ENCODE measurements around the gene SP140L. TPM values are rescaled to one million over a fixed set of nuclear protein-coding genes. Genes with fewer than 3 reads are reported as not detected.
"Not testable (repeated sequence)": the region's sequence is repeated elsewhere in the genome, so short reads cannot be mapped to it uniquely, and the experiment has no call there.

The SP140L gene
- total RNA-seq, 1 donor from 2014 or later, result 27.2 TPM

DNA sequence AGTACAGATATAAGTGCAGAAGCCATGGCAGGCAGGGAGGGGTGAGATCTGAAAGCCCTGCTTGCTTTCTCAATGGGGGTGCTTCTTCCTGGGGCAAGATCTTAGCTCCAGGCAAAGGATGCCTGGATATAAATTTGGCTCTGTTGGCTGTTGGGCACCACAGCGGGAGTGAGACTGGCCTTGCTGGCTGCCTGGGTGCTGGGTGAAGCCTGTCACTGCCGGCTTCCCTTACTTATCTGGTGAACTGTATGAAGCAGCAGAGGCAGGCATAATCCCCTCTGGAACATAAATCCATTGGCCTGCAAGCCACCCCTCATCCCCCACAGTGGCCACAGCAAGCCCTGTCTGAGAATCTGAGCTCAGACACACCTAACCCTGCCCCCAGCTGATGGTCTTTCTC is 27.4 kb upstream of the SP140L start:
- Histone ChIP-seq H3K27ac (no peak overlapping the region), H3K4me1 (no peaks in the 10 kb centered on the region), H3K4me3 (no peak overlapping the region), H3K9me3 (peaks cover 10% of the 10 kb centered on the region), H3K27me3 (no peaks in the 10 kb centered on the region), H3K36me3 (no peaks in the 10 kb centered on the region)
- no peak for DNase-seq
- ATAC-seq, result no peak
- intact Hi-C loops (cut with DNase I), result no loop called here
- TF ChIP-seq, protein P1, sequence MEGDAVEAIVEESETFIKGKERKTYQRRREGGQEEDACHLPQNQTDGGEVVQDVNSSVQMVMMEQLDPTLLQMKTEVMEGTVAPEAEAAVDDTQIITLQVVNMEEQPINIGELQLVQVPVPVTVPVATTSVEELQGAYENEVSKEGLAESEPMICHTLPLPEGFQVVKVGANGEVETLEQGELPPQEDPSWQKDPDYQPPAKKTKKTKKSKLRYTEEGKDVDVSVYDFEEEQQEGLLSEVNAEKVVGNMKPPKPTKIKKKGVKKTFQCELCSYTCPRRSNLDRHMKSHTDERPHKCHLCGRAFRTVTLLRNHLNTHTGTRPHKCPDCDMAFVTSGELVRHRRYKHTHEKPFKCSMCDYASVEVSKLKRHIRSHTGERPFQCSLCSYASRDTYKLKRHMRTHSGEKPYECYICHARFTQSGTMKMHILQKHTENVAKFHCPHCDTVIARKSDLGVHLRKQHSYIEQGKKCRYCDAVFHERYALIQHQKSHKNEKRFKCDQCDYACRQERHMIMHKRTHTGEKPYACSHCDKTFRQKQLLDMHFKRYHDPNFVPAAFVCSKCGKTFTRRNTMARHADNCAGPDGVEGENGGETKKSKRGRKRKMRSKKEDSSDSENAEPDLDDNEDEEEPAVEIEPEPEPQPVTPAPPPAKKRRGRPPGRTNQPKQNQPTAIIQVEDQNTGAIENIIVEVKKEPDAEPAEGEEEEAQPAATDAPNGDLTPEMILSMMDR (IDR thresholded peaks at IDR 0.05), result no peak

DNA sequence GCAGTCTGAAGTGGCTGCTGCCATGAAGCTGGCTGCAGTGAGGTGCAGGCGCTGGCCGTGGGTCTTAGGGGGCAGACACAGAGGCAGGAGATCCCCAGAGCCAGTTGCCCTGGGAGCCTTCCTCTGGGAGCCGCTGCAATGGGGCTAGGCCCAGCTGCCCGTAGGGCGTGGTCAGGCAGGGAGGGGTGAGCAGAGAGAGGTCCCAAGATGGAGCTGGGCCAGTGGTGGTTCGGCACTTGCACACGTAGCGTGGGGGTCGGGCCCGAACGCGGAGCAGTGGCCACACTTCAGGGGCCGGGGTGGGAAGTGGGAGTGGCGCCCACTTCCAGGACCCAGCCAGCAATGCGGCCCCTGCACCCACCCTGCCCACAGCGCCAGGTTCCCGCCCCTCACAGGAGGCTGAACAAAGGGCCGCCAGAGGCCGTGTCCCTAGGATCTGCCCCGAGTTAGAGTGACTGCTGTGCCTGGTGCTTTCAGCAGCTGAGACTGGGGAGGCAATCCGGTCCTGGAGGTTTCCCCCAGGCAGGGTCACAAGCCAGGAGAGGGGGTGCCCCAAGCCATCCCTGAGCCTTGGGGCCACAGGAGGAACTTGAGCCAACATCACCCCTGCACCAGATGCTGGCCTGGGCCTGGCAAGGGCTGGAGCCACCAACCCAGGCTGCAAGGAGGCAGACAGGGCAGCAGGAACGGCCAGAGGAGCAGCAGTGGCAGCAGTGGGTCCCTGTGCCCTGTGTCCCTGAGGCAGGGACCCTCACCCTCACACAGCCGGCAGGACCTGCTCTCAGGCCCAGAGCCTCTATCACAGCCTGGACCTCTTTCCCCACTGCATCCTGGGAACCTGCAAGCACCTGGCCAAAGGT is 21.3 kb upstream of the SP140L start:
- Histone ChIP-seq H3K4me3 (no peak overlapping the region), H3K9me3 (peaks cover 10% of the 10 kb centered on the region), H3K27me3 (no peaks in the 10 kb centered on the region), H3K27ac (no peak overlapping the region), H3K36me3 (no peaks in the 10 kb centered on the region), H3K4me1 (no peaks in the 10 kb centered on the region)
- intact Hi-C loops (cut with DNase I), result no loop called here
- DNase-seq (no peak), ATAC-seq (peak; percentile 32)
- TF ChIP-seq, protein P1 (IDR thresholded peaks at IDR 0.05), result no peak

DNA sequence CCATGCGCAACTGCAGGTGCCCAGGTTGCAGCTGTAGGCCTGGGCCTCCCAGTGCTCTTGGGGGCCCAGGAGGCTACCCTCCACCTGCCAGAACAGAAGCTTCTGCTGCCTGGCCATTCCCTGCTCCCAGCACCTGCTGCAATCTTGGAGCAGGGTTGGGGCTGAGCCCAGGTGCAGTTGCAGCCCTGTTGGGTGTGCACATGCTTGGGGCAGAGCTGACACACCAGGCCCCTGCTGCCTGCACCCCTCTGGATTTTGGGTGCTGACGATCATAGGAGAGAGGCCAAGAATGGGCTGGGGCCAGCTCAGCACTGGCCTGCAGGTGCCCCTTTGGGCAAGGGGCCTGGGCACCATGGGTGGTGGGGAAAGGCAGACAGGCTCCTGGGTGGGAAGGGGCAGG is 20.5 kb upstream of the SP140L start:
- peaks cover 10% of the 10 kb centered on the region for H3K9me3 ChIP-seq
- TF ChIP-seq, protein P1 (IDR thresholded peaks at IDR 0.05), result no peak
- no peaks in the 10 kb centered on the region for H3K36me3 ChIP-seq
- H3K27ac ChIP-seq, result no peak overlapping the region
- intact Hi-C loops (cut with DNase I), result no loop called here
- H3K27me3 ChIP-seq, result no peaks in the 10 kb centered on the region
- H3K4me3 ChIP-seq, result no peak overlapping the region
- DNase-seq (no peak), ATAC-seq (peak; percentile 21)
- no peaks in the 10 kb centered on the region for H3K4me1 ChIP-seq

DNA sequence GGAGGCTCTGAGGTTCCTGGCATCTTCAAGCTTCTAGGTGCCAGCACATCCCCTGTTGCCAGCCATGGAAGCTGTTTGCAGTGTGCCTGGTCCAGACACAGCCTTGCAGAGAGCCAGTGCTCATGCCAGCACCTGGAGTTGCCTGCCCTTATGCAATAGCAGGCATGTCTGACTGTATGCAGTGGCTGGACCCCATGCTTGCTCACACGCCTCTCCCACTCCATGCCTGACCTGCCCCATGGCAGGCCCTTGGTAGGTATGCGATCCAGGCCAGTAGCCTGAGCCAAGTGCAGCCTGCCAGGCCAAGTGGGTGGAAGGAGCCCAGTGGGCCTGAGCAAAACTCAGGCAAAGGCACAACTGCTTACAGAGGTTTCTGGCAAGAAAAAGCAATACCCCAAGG is 19.5 kb upstream of the SP140L start:
- no peak overlapping the region for H3K4me3 ChIP-seq
- no peaks in the 10 kb centered on the region for H3K27me3 ChIP-seq
- peaks cover 10% of the 10 kb centered on the region for H3K9me3 ChIP-seq
- TF ChIP-seq, protein P1 (IDR thresholded peaks at IDR 0.05), result no peak
- H3K4me1 ChIP-seq, result no peaks in the 10 kb centered on the region
- no peak overlapping the region for H3K27ac ChIP-seq
- no peak for ATAC-seq
- DNase-seq, result no peak
- intact Hi-C loops (cut with DNase I), result no loop called here
- H3K36me3 ChIP-seq, result no peaks in the 10 kb centered on the region

DNA sequence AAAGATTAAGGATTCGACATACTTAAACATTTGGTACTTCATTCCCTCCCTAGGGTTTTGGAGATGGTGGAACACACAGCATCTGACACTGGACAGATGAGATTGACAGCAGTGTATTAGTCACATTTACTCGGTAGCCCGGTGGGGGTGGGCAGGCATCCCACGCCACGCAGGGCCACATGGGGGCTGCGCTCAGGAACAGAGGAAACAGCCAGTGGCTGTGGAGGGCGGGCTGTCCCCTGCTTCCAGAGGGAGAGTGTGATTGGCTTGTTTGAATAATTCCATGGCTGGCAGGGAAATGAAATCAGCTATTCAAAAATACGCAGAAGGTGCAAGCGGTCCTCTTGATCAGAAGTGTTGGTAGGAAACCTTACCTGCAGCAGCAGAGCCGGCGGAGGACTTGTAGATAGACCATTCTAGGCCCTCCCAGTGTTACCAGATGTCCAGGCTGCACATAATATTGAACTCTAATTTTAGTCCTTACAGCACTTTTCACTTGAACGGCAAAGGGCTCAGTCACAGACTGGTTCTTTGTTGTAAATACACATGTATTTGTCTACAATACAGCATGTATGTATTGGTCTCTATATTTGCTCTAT is 18.5 kb upstream of the SP140L start:
- ATAC-seq (no peak), DNase-seq (no peak)
- Histone ChIP-seq H3K27ac (no peak overlapping the region), H3K36me3 (no peaks in the 10 kb centered on the region), H3K4me3 (no peak overlapping the region), H3K9me3 (peaks cover 10% of the 10 kb centered on the region), H3K4me1 (no peaks in the 10 kb centered on the region), H3K27me3 (no peaks in the 10 kb centered on the region)
- intact Hi-C loops (cut with DNase I), result no loop called here
- TF ChIP-seq, protein P1 (IDR thresholded peaks at IDR 0.05), result no peak

DNA sequence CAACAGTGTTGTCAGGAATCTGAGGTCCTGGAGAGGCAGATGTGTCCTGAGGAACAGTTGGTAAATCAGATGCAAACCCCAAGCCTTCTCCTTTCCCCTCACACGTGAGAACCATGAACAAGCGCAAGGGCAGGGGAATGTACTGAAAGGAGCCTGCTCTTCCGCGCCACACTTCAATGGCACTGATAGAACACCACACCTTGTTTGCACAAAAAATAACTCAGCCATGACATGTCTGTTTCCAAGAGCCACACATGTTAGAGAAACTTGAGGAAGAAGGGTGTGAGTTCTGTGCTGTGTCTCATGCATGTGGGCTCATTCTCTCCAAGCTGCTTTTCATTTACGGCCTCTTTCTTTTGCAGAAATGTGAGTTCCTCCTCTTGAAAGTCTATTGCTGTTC is 16.2 kb upstream of the SP140L start:
- peak; percentile 63 for ATAC-seq
- H3K27ac ChIP-seq; H3K9me3 ChIP-seq; intact Hi-C loops (cut with DNase I); H3K4me1 ChIP-seq; H3K4me3 ChIP-seq; DNase-seq; H3K27me3 ChIP-seq; H3K36me3 ChIP-seq: not testable (repeated sequence)

DNA sequence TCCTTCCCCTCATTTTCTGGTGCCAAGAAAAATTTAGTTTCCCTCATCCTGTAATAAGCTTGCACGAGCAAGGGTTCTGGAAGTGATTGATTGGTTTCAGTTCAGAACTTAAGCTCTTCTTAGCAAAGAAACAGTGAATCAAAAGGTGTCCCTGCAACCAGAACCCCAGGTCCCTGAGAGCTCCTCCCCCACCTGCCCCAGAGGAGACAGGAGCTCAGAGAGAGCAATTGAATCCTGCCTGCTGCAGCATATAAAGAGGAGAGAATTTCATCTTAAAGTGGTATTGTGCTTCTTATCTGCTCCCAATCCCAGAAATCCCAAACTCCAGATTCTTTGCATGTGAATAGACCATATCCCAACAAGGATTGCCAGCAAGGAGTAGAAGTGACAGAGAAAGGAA is 15.4 kb upstream of the SP140L start:
- H3K27me3 ChIP-seq; ATAC-seq; H3K9me3 ChIP-seq; H3K4me3 ChIP-seq; DNase-seq; H3K4me1 ChIP-seq; H3K36me3 ChIP-seq; H3K27ac ChIP-seq; intact Hi-C loops (cut with DNase I): not testable (repeated sequence)
